Endothelial cell of umbilical vein (primary cell): ENCODE measurements around the gene RNU5D-1. TPM values are rescaled to one million over a fixed set of nuclear protein-coding genes. Genes with fewer than 3 reads are reported as not detected.
A peak's percentile ranks its signal among the peaks of the same experiment; 100 is the strongest.

Experiments
- BruUV-seq: library from RNA; stranded (reverse); fragments of 400-500 nt; replicated peaks from 2 replicates; lab custom pipeline; 2021; lab: Mats Ljungman, UMichigan
- CTCF ChIA-PET: fragments of 300-600, 350-600 bp; sonication (Branson Sonifier 250); formaldehyde crosslinking; loops from one replicate; lab custom pipeline; 2021; ENCODE audit warnings: antibody characterized with exemption, inconsistent platforms; lab: Charles Lee
- POLR2A ChIA-PET: fragments of 300-600, 350-600 bp; sonication (Branson Sonifier 250); formaldehyde crosslinking; loops from one replicate; lab custom pipeline; 2021; ENCODE audit warnings: antibody characterized with exemption, inconsistent platforms; lab: Charles Lee
- DNase-seq: peaks from one replicate; pipeline ENCODE4 v3.0.0-alpha.2; 2011; ENCODE audit warnings: low read depth, low spot score
- FAIRE-seq: peaks from 2 replicates; lab custom pipeline; 2011; peaks lifted over from hg19 to GRCh38; lab: Jason Lieb, UNC
- H2AFZ ChIP-seq: 2 replicates; pipeline ENCODE4 v1.6.0; 2012; ENCODE audit warnings: low read depth, low read length, control low read depth, inconsistent platforms
- H3K27ac ChIP-seq: 2 replicates; pipeline ENCODE4 v1.5.1; 2011; ENCODE audit warnings: low read depth, mild to moderate bottlenecking, control low read depth, low read length, moderate library complexity; ENCODE audit not compliant: insufficient read depth
- H3K27me3 ChIP-seq, 2 experiments: 2 replicates each; pipeline versions ENCODE4 v1.6.0 to v1.6.1; 2011; ENCODE audit warnings: low read length in 2 of 2, mixed read lengths in 1 of 2; ENCODE audit not compliant: control insufficient read depth in 2 of 2, insufficient read depth in 2 of 2
- H3K36me3 ChIP-seq, 2 experiments: 2 replicates in 1 of 2; 3 replicates in 1 of 2; pipeline ENCODE4 v1.5.1; 2011; ENCODE audit warnings: low read length in 2 of 2, mild to moderate bottlenecking in 1 of 2, moderate library complexity in 1 of 2; ENCODE audit not compliant: control insufficient read depth in 2 of 2, insufficient read depth in 2 of 2; ENCODE audit errors: extremely low read depth in 1 of 2
- H3K4me1 ChIP-seq: 3 replicates; pipeline ENCODE4 v1.5.1; 2011; ENCODE audit warnings: mild to moderate bottlenecking, low read length; ENCODE audit not compliant: control insufficient read depth, insufficient read depth; ENCODE audit errors: extremely low read depth
- H3K4me2 ChIP-seq: 2 replicates; pipeline ENCODE4 v1.6.1; 2011; ENCODE audit warnings: low read length, control low read depth, mixed read lengths; ENCODE audit not compliant: insufficient read depth
- H3K4me3 ChIP-seq, 3 experiments: fragments of 200-600 bp in 1 of 3; sonication (generic), shearing (Covaris generic) in 1 of 3; replicated peaks in 1 of 3; 2 replicates each; pipeline ENCODE4 v1.5.1; 2011 to 2016; ENCODE audit warnings: control low read depth in 3 of 3, low read length in 3 of 3, mild to moderate bottlenecking in 2 of 3, inconsistent platforms in 1 of 3, low read depth in 1 of 3, moderate library complexity in 1 of 3; ENCODE audit not compliant: insufficient read depth in 1 of 3
- H3K79me2 ChIP-seq: 2 replicates; pipeline ENCODE4 v1.6.0; 2012; ENCODE audit warnings: low read length, inconsistent platforms; ENCODE audit not compliant: control insufficient read depth, insufficient read depth
- H3K9ac ChIP-seq: replicated peaks from 2 replicates; pipeline ENCODE3; 2011; ENCODE audit warnings: low read length, control low read depth; ENCODE audit not compliant: insufficient read depth; ENCODE audit errors: extremely low read depth
- H3K9me1 ChIP-seq: replicated peaks from 3 replicates; pipeline ENCODE4 v1.6.0; 2011; ENCODE audit warnings: mild to moderate bottlenecking, low read length; ENCODE audit not compliant: control insufficient read depth, insufficient read depth; ENCODE audit errors: extremely low read depth
- H3K9me3 ChIP-seq: replicated peaks from 2 replicates; pipeline ENCODE4 v1.5.1; 2012; ENCODE audit warnings: low read length, inconsistent platforms; ENCODE audit not compliant: control insufficient read depth, insufficient read depth
- H4K20me1 ChIP-seq: replicated peaks from 2 replicates; pipeline ENCODE3; 2011; ENCODE audit warnings: mild to moderate bottlenecking, low read length; ENCODE audit not compliant: control insufficient read depth, insufficient read depth; ENCODE audit errors: extremely low read depth
- CTCF ChIP-seq, 2 donors: IDR thresholded peaks; 1 replicate in 1 of 2; 2 replicates in 1 of 2; pipeline ENCODE4 v1.5.1; 2011; ENCODE audit warnings: low read length in 2 of 2, mild to moderate bottlenecking in 2 of 2, moderate library complexity in 2 of 2, control low read depth in 1 of 2, inconsistent platforms in 1 of 2, low read depth in 1 of 2; ENCODE audit not compliant: insufficient read depth in 1 of 2; ENCODE audit errors: extremely low read depth in 1 of 2
- EZH2 ChIP-seq: IDR thresholded peaks from 2 replicates; pipeline ENCODE4 v1.6.1; 2012; ENCODE audit warnings: borderline replicate concordance, low read depth, mild to moderate bottlenecking, moderate library complexity, low read length, inconsistent platforms; ENCODE audit not compliant: severe bottlenecking
- FOS ChIP-seq: IDR thresholded peaks from 2 replicates; pipeline ENCODE4 v1.6.1; 2011; ENCODE audit warnings: mild to moderate bottlenecking, low read length, moderate library complexity, borderline replicate concordance; ENCODE audit not compliant: insufficient read depth
- GATA2 ChIP-seq: IDR thresholded peaks from 2 replicates; pipeline ENCODE4 v1.7.0; 2011; ENCODE audit warnings: low read depth, mild to moderate bottlenecking, moderate library complexity, mixed read lengths, low read length; ENCODE audit not compliant: insufficient read length, insufficient read depth
- JUN ChIP-seq: IDR thresholded peaks from 2 replicates; pipeline ENCODE4 v1.6.1; 2011; ENCODE audit warnings: borderline replicate concordance, low read depth; ENCODE audit not compliant: insufficient read length, insufficient read depth
- MAX ChIP-seq: IDR thresholded peaks from 2 replicates; pipeline ENCODE4 v1.6.1; 2011; ENCODE audit not compliant: insufficient read depth, insufficient read length
- MYC ChIP-seq: IDR thresholded peaks from one replicate; pipeline ENCODE4 v1.6.1; 2011; ENCODE audit warnings: mild to moderate bottlenecking, low read depth, low read length
- POLR2A ChIP-seq: IDR thresholded peaks from 2 replicates; pipeline ENCODE4 v1.6.1; 2012; ENCODE audit warnings: low read depth, mild to moderate bottlenecking, control low read depth, low read length
- POLR2AphosphoS5 ChIP-seq: IDR thresholded peaks from 2 replicates; pipeline ENCODE4 v1.6.1; 2012; ENCODE audit warnings: low read depth, mild to moderate bottlenecking, control low read depth, low read length, moderate library complexity; ENCODE audit not compliant: insufficient read depth
- dilution Hi-C: fragments of 300-500 bp; cut with MboI; formaldehyde crosslinking; loops from one replicate; pipeline ENCODE4 v1.15.0; 2019; ENCODE audit warnings: low sequenced_read_pairs; ENCODE audit not compliant: extremely low pct_ligation_motif_present
- intact Hi-C: fragments of 100-400 bp; cut with micrococcal nuclease; formaldehyde crosslinking; loops from one replicate; pipeline ENCODE4 v1.10.0; 2022
- polyA plus RNA-seq, 4 experiments: library from polyadenylated mRNA; depleted of rRNA in 3 of 4; stranded (reverse) in 3 of 4; unstranded in 1 of 4; fragments of >200 nt; gene quantifications; 2 replicates each; pipeline versions ENCODE4 v1.2.1 to v1.2.3, GENCODE V29; 2011 to 2012; ENCODE audit warnings: missing spikeins in 1 of 4
- total RNA-seq: library from RNA; stranded (reverse); gene quantifications from 2 replicates; pipeline ENCODE4 v1.2.3, GENCODE V29; 2021

Gene RNU5D-1
- total and polyA plus RNA-seq, 2 donors (not counting 3 experiments of a cell fraction or from before 2014, with no cell fraction given): not detected

DNA sequence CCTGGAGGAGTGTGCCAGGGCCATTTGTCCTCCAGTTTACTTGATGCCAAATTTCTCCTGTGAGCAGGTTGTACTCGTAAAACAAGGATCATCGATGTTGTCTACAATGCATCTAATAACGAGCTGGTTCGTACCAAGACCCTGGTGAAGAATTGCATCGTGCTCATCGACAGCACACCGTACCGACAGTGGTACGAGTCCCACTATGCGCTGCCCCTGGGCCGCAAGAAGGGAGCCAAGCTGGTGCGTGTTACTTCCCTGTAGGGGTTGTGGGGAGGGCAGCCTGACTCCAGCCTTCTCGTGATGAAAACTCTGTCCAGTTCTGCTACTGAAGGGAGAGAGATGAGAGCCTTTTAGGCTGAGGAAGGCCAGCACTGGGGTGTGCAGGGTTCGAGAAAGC is 46.6 kb upstream of the RNU5D-1 start:
- Histone ChIP-seq H2AFZ (no peak overlapping the region), H3K9me1 (no peaks in the 10 kb centered on the region), H3K27me3 (no peaks in the 10 kb centered on the region), H3K36me3 (peaks cover 17 to 22% of the 10 kb centered on the region in 2 experiments), H3K79me2 (peaks cover 40% of the 10 kb centered on the region), H3K4me3 (peak overlapping the region in 2 of 3 experiments; percentile 42 to 93), H3K9ac (no peak overlapping the region), H3K9me3 (no peaks in the 10 kb centered on the region), H3K27ac (no peak overlapping the region), H4K20me1 (no peaks in the 10 kb centered on the region), H3K4me1 (peaks cover 16% of the 10 kb centered on the region), H3K4me2 (peak overlapping the region; percentile 75)
- FAIRE-seq (no peak), DNase-seq (no peak)
- dilution Hi-C loops (no loop called here), intact Hi-C loops (no loop called here)
- no TSS peak for BruUV-seq
- ChIA-PET POLR2A (no interaction called here), CTCF (interaction anchor here (0.7 to 1.1 kb wide), 2 partner anchors 11 to 47 kb away, joined by 3 read pairs; partner anchors contain the start of genes BEST4 and RNU5D-1)
- TF ChIP-seq JUN (no peak), EZH2 (no peak), CTCF (IDR thresholded peaks at IDR 0.05; ENCODE audit: extremely low read depth in 1 of 2, insufficient read depth in 1 of 2, low read depth in 1 of 2, low read length in 2 of 2) (no peak), POLR2AphosphoS5 (no peak), MYC (no peak), POLR2A (no peak), GATA2 (no peak), MAX (no peak), FOS (no peak)
